Right lobe of liver (tissue), 6 donors: ENCODE measurements around the gene ZNF644. TPM values are rescaled to one million over a fixed set of nuclear protein-coding genes. Genes with fewer than 3 reads are reported as not detected.

ENCODE experiments used
- ATAC-seq, 4 donors: fragments of 200-7000 bp; cut with Tn5 transposase; one replicate each; pipeline ENCODE4 v1.9.1; 2020; ENCODE audit warnings: mild to moderate bottlenecking in 4 of 4, moderate library complexity in 4 of 4
- DNase-seq, 3 donors: peaks; one replicate each; pipeline ENCODE4 v3.0.0-alpha.2; 2020
- H3K27ac ChIP-seq, 3 donors: fragments of 200-600 bp; one replicate each; pipeline ENCODE4 v1.8.0; 2022
- H3K27me3 ChIP-seq, 2 donors: fragments of 200-600 bp; one replicate each; pipeline ENCODE4 v1.8.0; 2022
- H3K36me3 ChIP-seq, 4 donors: fragments of 200-600 bp; sonication (generic) in 1 of 4; one replicate each; pipeline versions ENCODE4 v1.5.1 to v1.8.0; 2017 to 2022; ENCODE audit warnings: control low read depth in 1 of 4
- H3K4me1 ChIP-seq, 4 donors: fragments of 200-600 bp; sonication (generic) in 1 of 4; one replicate each; pipeline versions ENCODE4 v1.5.1 to v1.8.0; 2017 to 2022; ENCODE audit warnings: control low read depth in 1 of 4
- H3K4me3 ChIP-seq, 3 donors: fragments of 200-600 bp; one replicate each; pipeline ENCODE4 v1.8.0; 2022
- H3K9me3 ChIP-seq, 4 donors: fragments of 200-600 bp; sonication (generic) in 1 of 4; one replicate each; pipeline versions ENCODE4 v1.5.1 to v1.8.0; 2017 to 2022; ENCODE audit warnings: control low read depth in 1 of 4
- POLR2A ChIP-seq: fragments of 450-650 bp; IDR thresholded peaks from one replicate; pipeline ENCODE4 v1.6.1; 2017; ENCODE audit warnings: antibody characterized with exemption, mild to moderate bottlenecking
- WGBS: methylation state at CpG from one replicate; pipeline ENCODE4 v1.1.6; 2018; ENCODE audit warnings: low coverage, low lambda C conversion rate; ENCODE audit not compliant: insufficient coverage; ENCODE audit errors: missing lambda C conversion rate; 5-methylcytosine and 5-hydroxymethylcytosine counted together
- intact Hi-C, 2 donors: fragments of 100-400 bp; cut with DNase I; formaldehyde crosslinking; loops; one replicate each; pipeline versions ENCODE4 v1.11.2 to v1.14.1; 2022
- total RNA-seq, 6 experiments: library from RNA; depleted of rRNA in 2 of 6; stranded (reverse); fragments of >200 nt in 2 of 6; fragmentation: NEBNext Ultra II Directional in 3 of 6; extraction: Animal tissue kit (Norgen Biotek cat#: 25700) in 3 of 6; gene quantifications; one replicate each; pipeline versions ENCODE4 v1.1.0 to v1.2.4, GENCODE V29; 2016 to 2023
- TF ChIP-seq, protein P1 (sequence below), 4 donors: fragments of 200-600 bp in 3 of 4; fragments of 450-650 bp in 1 of 4; IDR thresholded peaks; one replicate each; pipeline versions ENCODE4 v1.5.1 to v1.8.0; 2016 to 2022; ENCODE audit warnings: antibody characterized with exemption in 4 of 4, mild to moderate bottlenecking in 2 of 4
- donor health status: DM: no; HTN: yes; CAD: no.
- donor health status: DM: no; HTN: no; CAD: no.
- donor health status: DM: no; HTN: no; CAD: no.
- donor health status: DM: no; HTN: yes; CAD: no.
- donor health status: DM: no; HTN: yes; CAD: no.

The ZNF644 gene
- total RNA-seq, 6 experiments from 2014 or later = 19.3 to 26.9 (median 19.9) TPM

DNA sequence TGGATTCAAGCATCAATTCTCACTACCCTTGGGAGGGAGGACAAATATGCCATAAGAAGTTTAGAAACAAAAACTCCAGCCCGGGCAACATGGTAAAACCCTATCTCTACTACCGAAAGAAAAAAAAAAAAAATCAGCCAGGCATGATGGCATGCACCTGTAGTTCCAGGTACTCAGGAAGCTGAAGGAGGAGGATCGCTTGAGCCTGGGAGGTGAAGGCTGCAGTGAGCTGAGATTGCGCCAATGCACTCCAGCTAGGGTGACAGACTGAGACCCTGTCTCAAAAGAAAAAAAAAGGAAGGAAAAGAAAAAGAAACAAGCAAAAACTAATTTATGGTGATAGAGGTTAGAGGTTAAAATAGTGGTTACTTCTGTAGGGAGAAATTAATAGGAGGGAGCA is 9.6 kb downstream of the ZNF644 start:
- no peak overlapping the region for H3K27ac ChIP-seq
- H3K4me3 ChIP-seq = no peak overlapping the region
- ATAC-seq (no peak), DNase-seq (no peak)
- H3K9me3 ChIP-seq = no peaks in the 10 kb centered on the region
- TF ChIP-seq, protein P1, sequence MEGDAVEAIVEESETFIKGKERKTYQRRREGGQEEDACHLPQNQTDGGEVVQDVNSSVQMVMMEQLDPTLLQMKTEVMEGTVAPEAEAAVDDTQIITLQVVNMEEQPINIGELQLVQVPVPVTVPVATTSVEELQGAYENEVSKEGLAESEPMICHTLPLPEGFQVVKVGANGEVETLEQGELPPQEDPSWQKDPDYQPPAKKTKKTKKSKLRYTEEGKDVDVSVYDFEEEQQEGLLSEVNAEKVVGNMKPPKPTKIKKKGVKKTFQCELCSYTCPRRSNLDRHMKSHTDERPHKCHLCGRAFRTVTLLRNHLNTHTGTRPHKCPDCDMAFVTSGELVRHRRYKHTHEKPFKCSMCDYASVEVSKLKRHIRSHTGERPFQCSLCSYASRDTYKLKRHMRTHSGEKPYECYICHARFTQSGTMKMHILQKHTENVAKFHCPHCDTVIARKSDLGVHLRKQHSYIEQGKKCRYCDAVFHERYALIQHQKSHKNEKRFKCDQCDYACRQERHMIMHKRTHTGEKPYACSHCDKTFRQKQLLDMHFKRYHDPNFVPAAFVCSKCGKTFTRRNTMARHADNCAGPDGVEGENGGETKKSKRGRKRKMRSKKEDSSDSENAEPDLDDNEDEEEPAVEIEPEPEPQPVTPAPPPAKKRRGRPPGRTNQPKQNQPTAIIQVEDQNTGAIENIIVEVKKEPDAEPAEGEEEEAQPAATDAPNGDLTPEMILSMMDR (IDR thresholded peaks at IDR 0.05) = no peak
- no peak for TF ChIP-seq POLR2A
- H3K4me1 ChIP-seq = peaks cover 0 to 24% (median 2%) of the 10 kb centered on the region in 4 donors
- no peaks in the 10 kb centered on the region for H3K27me3 ChIP-seq
- WGBS = 76% methylated on average over 4 of the region's 4 CpGs
- no peaks in the 10 kb centered on the region for H3K36me3 ChIP-seq
- intact Hi-C loops = no loop called here

DNA sequence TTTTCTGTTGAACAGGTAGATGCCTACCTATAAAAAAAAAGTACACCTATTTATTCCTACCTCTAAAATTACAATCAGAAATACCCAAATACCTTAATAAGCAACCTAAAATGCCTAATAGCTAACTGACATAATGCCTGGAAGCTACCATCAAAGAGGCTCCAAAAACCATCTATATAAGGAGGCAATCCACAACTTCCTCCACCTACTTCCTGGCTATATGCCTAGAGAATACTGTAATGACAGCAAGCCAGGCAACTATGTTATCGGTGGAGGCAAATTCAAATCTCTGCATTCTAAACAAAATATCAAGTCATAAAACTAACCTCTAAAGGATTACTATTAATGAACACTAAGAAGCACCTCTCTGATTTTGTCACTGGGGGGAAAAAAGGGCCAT is 10.1 kb downstream of the ZNF644 start:
- H3K4me3 ChIP-seq = no peak overlapping the region
- H3K27me3 ChIP-seq = no peaks in the 10 kb centered on the region
- no peak for DNase-seq
- no peak for TF ChIP-seq POLR2A
- TF ChIP-seq, protein P1 (IDR thresholded peaks at IDR 0.05) = no peak
- no peaks in the 10 kb centered on the region for H3K36me3 ChIP-seq
- peak in 2 of 4 donors; percentile 40 to 57 for ATAC-seq
- H3K27ac ChIP-seq = no peak overlapping the region
- H3K4me1 ChIP-seq = peaks cover 0 to 23% (median 2%) of the 10 kb centered on the region in 4 donors
- intact Hi-C loops = no loop called here
- no peaks in the 10 kb centered on the region for H3K9me3 ChIP-seq
- WGBS = 58% methylated on average over 1 of the region's 1 CpG

DNA sequence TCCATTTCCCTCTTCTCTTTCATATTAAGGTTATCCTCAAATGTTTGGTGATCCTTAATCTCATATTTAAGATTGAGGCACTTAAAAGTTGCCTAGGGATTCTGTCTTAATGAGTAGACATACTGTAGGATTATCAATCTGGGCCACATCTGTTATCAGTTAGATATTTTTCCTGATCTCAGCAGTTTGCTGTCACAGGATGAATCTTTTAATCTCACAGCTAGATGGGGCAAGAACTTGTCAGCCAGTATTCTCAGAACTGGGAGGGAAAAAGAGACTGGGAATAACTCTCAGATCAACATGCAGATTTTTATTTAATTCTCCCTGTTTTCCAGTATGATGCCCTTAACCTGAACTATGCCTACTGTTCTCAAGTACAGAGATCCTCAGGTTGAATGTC is 14.0 kb downstream of the ZNF644 start:
- Histone ChIP-seq H3K36me3 (no peaks in the 10 kb centered on the region), H3K27ac (no peak overlapping the region), H3K9me3 (no peaks in the 10 kb centered on the region), H3K4me3 (no peak overlapping the region), H3K27me3 (no peaks in the 10 kb centered on the region), H3K4me1 (peaks cover 0 to 12% (median 0%) of the 10 kb centered on the region in 4 donors)
- ATAC-seq = peak in 2 of 4 donors; percentile 50 to 56
- TF ChIP-seq POLR2A = no peak
- TF ChIP-seq, protein P1 (IDR thresholded peaks at IDR 0.05) = peak in 2 of 4 donors; percentile 6 to 19
- DNase-seq = no peak
- intact Hi-C loops = no loop called here

DNA sequence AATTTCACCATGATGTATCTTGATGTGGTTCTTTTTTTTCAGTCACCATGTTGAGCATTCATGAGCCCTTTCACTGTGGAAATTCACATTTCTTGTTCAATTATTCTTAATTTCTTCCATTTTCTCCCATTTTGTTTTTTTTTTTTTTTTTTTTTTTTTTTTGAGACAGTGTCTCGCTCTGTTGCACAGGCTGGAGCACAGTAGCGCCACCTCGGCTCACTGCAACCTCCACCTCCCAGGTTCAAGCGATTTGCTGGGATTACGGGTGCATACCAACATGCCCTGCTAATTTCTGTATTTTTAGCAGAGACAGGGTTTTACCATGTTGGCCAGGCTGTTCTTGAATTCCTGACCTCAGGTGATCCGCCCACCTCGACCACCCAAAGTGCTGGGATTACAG is 14.7 kb downstream of the ZNF644 start:
- Histone ChIP-seq H3K9me3 (no peaks in the 10 kb centered on the region), H3K27ac (no peak overlapping the region), H3K27me3 (no peaks in the 10 kb centered on the region), H3K4me3 (no peak overlapping the region), H3K36me3 (no peaks in the 10 kb centered on the region), H3K4me1 (peaks cover 0 to 6% (median 0%) of the 10 kb centered on the region in 4 donors)
- ATAC-seq = no peak
- WGBS = 89% methylated on average over 3 of the region's 7 CpGs
- intact Hi-C loops = no loop called here
- TF ChIP-seq POLR2A = no peak
- TF ChIP-seq, protein P1 (IDR thresholded peaks at IDR 0.05) = no peak
- DNase-seq = no peak
